Retina (tissue), 1 donor: Measurements from ENCODE around the gene USP32.
"Not testable (repeated sequence)": the region's sequence is repeated elsewhere in the genome, so short reads cannot be mapped to it uniquely, and the experiment has no call there.

Experiments
- DNase-seq: peaks from one replicate; pipeline ENCODE4 v3.0.0-alpha.2; 2016

Gene USP32

GRCh38 chr17:60328679-60329078 lies 63.3 kb downstream of the USP32 start:
- DNase-seq, result no peak

GRCh38 chr17:60327901-60328273 lies 64.0 kb downstream of the USP32 start:
- DNase-seq, result no peak

GRCh38 chr17:60327134-60327900 lies 64.6 kb downstream of the USP32 start:
- DNase-seq, result no peak

DNA sequence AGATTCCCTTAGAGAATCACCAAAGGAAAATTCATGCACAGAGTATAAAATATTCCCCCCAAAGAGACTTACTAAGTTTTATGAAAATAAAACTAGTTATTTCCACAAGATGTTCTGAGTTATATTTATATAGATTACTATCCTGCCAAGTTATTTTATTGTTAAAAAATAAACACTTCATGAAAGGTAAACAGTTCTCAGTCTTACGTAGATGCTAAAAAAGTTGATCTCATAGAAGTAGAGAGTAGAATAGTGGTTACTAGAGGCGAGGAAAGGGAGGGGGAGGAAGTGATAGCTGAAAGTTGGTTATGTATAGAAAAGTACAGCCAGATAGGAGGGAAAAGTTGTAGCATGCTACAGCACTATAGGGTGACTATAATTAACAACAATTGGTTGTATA lies 65.2 kb downstream of the USP32 start:
- no peak for DNase-seq

- DNase-seq, result no peak
These were observed 66.0 kb downstream of the USP32 start for GRCh38 chr17:60325730-60326524.

DNA sequence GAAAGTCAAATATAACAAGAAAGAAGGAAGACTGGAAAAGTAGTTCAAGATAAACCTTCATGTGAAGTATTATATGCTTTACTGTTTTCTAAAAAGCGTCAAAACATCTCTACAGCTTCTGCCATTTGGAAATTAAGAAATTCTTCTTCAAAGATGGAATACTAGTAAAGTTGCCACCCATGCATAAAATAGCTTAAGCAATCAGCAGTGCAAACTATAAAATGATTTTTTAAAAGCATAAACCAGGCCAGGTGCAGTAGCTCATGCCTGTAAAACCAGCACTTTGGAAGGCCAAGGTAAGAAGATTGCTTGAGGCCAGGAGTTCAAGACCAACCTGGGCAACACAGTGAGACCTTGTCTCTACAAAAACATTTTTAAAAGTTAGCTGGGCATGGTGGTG lies 68.2 kb downstream of the USP32 start:
- DNase-seq, result no peak

GRCh38 chr17:60322056-60322387 lies 69.9 kb downstream of the USP32 start:
- DNase-seq, result no peak

- DNase-seq, result no peak
These were observed 70.4 kb downstream of the USP32 start for GRCh38 chr17:60321336-60322055.

GRCh38 chr17:60318830-60319229 lies 73.1 kb downstream of the USP32 start:
- no peak for DNase-seq

- no peak for DNase-seq
These were observed 73.6 kb downstream of the USP32 start for GRCh38 chr17:60318326-60318725.

GRCh38 chr17:60315650-60316049 lies 76.3 kb downstream of the USP32 start:
- no peak for DNase-seq

- not testable (repeated sequence) for DNase-seq
These were observed 77.0 kb downstream of the USP32 start for GRCh38 chr17:60314900-60315299.

GRCh38 chr17:60314423-60314822 lies 77.5 kb downstream of the USP32 start:
- no peak for DNase-seq

DNA sequence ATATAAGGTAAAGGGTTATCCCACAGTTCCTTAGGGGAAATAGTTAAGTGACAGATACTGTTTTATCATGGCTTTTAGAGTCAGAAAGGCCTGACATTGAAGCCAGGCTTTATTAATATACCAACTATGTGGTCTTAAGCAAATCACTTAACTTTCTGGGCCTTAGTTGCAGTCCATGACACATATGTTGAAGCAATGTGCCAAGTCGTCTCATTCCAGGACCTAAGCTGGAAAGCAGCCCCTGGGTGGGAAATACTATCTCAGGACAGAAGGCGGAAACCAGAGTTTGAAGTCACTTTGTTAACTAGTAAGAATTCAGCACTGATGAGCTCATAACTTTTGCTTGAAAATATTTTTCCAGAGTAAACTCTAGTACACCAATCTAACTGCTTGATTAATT lies 80.0 kb downstream of the USP32 start:
- no peak for DNase-seq

DNA sequence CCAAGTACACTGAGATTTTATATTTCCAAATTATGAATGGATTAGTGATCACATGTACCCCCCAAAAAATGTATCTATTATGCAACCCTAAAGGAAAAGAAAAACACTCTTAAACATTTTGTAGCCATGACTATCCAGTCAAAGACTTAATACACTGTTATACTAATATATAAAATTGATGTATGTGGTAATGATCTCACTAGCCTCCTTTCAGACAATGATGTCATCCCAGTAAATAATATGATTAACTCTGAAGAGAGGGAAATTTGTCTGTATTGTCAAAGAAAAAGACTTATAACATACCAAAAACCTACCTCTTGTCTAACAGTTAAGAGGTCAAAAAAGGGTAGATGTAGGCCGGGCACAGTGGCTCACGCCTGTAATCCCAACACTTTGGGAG lies 80.7 kb downstream of the USP32 start:
- DNase-seq, result no peak

DNA sequence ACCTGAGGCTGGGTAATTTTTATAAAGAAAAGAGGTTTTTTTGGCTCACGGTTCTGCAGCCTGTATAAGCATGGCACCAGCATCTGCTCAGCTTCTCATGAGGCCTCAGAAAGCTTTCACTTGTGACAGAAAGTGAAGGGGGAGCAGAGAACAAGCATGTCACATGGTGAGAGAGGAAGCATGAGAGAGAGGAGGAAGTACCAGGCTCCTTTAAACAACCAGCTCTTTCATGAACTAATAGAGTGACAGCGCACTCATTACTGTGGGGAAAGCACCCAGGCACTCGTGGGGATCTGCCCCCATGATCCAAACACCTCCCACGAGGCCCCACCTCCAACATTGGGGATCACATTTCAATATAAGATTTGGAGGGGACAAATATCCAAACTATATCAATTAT lies 86.8 kb downstream of the USP32 start:
- DNase-seq, result no peak

DNA sequence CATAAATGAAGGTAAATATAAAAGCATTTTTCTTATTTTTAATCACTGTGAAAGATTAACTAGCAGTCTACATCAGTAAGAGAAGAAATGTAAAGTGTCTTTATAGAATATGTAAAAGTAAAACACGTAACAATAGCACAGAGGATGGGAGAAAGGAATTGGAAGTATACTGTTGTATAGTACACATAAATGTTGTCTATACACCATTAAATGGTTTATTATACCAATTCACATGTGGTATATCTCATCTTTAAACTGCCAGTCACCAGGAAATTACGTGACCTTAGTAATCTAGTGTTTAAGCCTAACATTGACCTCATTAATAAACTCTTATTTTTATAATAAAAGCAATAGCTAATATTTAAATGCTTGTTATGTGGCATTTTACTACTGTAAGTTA lies 87.4 kb downstream of the USP32 start:
- DNase-seq, result no peak

GRCh38 chr17:60303406-60304099 lies 88.4 kb downstream of the USP32 start:
- no peak for DNase-seq

GRCh38 chr17:60301649-60302048 lies 90.3 kb downstream of the USP32 start:
- no peak for DNase-seq

DNA sequence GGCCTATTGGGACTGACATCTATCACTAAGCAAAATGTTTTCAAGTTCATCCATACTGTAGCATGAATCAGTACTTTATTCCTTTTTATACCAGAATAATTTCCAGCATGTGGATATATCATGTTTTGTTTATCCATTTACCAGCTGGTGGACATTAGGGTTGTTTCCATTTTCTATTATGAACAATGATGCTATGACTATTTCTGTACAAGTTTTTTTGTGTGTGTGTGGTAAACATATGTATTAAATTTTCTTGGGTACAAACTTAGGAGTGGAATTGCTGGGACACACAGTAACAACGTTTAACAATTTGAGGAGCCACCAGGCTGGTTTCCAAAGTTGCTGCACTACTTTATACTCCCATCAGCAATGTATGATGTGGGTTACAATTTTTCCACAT lies 91.0 kb downstream of the USP32 start:
- DNase-seq, result no peak

DNA sequence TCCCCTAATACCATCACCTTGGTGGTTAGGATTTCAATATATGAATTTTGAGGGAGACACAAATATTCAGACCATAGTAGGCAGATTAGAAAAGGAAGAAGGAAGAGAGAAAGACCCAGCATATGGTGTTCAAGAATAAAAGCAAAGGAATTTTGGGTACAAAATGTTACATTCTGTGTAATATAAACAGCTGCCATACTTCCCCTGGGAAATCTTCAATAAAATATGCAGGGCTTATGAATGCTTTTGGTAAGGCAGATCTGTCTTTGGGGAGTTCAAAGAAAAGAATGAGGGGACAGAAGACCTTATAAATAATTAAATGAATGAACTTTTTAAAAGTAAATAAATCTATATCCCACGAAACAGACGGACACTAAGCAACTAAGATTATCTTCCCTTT lies 91.9 kb downstream of the USP32 start:
- no peak for DNase-seq

- no peak for DNase-seq
These were observed 94.1 kb downstream of the USP32 start for GRCh38 chr17:60297760-60298401.

DNA sequence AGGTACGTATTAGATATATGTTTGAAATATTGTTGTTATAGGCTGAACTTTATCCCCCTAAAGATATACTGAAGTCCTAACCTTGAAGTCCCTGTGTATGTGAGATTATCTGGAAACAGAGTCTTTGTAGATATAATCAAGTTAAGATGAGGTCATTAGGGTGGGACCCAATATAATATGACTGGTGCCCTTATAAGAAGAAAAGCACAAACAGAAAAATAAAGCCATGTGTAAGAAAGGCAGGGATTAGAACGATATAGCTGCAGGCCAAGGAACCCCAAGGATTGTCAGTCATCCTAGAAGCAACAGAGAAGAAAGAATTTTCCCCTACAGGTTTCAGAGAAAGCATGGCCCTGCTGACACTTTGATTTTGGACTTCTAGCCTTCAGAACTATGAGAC lies 95.8 kb downstream of the USP32 start:
- no peak for DNase-seq
